ENCODE results near the gene PRAMEF14.
"Not testable (repeated sequence)": the region's sequence is repeated elsewhere in the genome, so short reads cannot be mapped to it uniquely, and the experiment has no call there.

The PRAMEF14 gene

DNA sequence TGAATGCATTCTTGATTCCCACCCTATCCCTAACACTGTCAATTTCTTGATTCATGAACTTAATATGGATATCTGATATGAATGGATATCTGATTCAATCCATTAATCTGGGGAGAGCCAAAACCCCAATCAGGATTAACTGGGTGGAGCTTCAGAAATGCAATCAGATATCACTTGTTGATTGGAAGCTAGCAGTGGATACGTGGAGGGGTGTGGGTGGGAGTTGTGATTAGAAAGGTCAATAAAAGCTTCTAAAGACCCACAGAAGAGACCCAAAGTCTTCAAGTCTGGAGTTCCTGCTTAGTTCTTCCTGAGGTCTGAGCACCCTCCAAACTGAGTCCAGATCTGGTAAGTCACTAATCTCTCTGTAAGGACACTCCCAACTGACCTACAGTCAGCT lies 43.7 kb downstream of the PRAMEF14 start, which contains the start of gene PRAMEF33:
Gene PRAMEF33 (plus strand): TSS at position 301 of the 400 bp plus-strand sequence. CDS start 2,416 bp downstream, outside the sequence.
- not testable (repeated sequence) for H3K9me3 ChIP-seq (ENCODE audit: insufficient read depth, low read length); H2AFZ ChIP-seq (ENCODE audit: low read depth, low read length); H4K20me1 ChIP-seq (ENCODE audit: insufficient read depth, low read length); H3K27ac ChIP-seq (ENCODE audit: low read length); H3K36me3 ChIP-seq (replicated peaks; ENCODE audit: low read depth, low read length); H3K4me2 ChIP-seq (ENCODE audit: low read length); H3K27me3 ChIP-seq (ENCODE audit: low read depth, low read length); H3K4me1 ChIP-seq (ENCODE audit: low read length); H3K79me2 ChIP-seq (ENCODE audit: low read length); H3K4me3 ChIP-seq (ENCODE audit: low read length); H3K9ac ChIP-seq (ENCODE audit: low read length)

DNA sequence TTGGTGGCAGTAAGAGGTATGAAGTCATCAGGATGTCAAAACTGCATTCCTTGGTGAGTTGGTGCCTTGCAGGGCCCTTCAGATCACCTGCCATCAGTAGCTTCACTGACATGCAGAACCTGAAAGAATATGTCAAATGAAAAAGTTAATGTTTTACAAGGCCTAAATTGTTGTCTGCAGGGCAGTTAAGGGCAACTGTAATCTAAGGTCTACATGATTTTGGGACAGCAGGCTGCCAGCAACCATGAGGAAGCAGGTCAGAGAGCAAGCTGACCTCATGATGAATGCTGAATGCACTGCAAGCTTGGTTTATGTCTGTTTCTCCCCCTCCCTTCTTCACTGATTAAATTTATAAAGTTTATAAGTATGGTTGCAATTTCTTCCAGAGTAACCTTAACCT lies 44.7 kb downstream of the PRAMEF14 start:
- not testable (repeated sequence) for H3K79me2 ChIP-seq (ENCODE audit: low read length); H3K27me3 ChIP-seq (ENCODE audit: low read depth, low read length); H3K4me2 ChIP-seq (ENCODE audit: low read length); H4K20me1 ChIP-seq (ENCODE audit: insufficient read depth, low read length); H3K4me3 ChIP-seq (ENCODE audit: low read length); H3K27ac ChIP-seq (ENCODE audit: low read length); H3K36me3 ChIP-seq (replicated peaks; ENCODE audit: low read depth, low read length); H3K4me1 ChIP-seq (ENCODE audit: low read length); H3K9me3 ChIP-seq (ENCODE audit: insufficient read depth, low read length); H3K9ac ChIP-seq (ENCODE audit: low read length); H2AFZ ChIP-seq (ENCODE audit: low read depth, low read length)

GRCh38 chr1:13298699-13299098 lies 48.2 kb downstream of the PRAMEF14 start:
- not testable (repeated sequence) for H4K20me1 ChIP-seq (ENCODE audit: insufficient read depth, low read length); H3K4me3 ChIP-seq (ENCODE audit: low read length); H3K36me3 ChIP-seq (replicated peaks; ENCODE audit: low read depth, low read length); H3K79me2 ChIP-seq (ENCODE audit: low read length); H3K27me3 ChIP-seq (ENCODE audit: low read depth, low read length); H3K9me3 ChIP-seq (ENCODE audit: insufficient read depth, low read length); H3K4me2 ChIP-seq (ENCODE audit: low read length); H2AFZ ChIP-seq (ENCODE audit: low read depth, low read length); H3K9ac ChIP-seq (ENCODE audit: low read length); H3K4me1 ChIP-seq (ENCODE audit: low read length); H3K27ac ChIP-seq (ENCODE audit: low read length)

DNA sequence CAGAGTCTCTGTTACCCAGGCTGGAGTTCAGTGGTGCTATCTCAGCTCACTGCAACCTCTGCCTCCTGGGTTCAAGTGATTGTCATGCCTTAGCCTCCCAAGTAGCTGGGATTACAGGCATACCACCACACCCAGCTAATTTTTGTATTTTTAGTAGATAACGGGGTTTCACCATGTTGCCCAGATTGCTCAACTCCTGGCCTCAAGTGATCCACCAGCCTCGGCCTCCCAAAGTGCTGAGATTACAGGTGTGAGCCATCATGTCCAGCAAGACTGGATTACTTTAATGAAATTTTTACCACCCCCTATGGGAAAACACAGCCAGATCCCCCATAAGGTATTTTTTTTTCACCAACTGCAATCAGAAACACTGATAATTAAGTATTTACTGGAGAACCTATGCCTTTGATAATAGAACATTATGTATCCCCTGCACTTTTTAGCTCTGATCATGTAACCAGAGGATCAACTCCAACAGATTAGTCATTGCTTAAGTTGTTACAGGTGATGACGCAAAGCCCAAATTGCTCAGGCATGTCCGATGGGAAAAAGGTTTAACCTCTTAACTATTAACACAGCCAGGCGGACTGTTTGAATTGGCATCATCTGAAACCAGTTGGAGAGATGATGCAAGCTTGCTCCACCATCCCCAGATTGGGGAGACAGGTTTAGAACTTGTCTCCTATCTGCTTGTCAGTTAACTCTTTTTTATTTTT lies 49.6 kb downstream of the PRAMEF14 start:
- not testable (repeated sequence) for H3K9me3 ChIP-seq (ENCODE audit: insufficient read depth, low read length); H3K27ac ChIP-seq (ENCODE audit: low read length); H4K20me1 ChIP-seq (ENCODE audit: insufficient read depth, low read length)

More for the DNA sequence above, 49.6 kb downstream of the PRAMEF14 start:
- not testable (repeated sequence) for H3K36me3 ChIP-seq (replicated peaks; ENCODE audit: low read depth, low read length); H2AFZ ChIP-seq (ENCODE audit: low read depth, low read length); H3K9ac ChIP-seq (ENCODE audit: low read length); H3K79me2 ChIP-seq (ENCODE audit: low read length); H3K4me3 ChIP-seq (ENCODE audit: low read length); H3K4me2 ChIP-seq (ENCODE audit: low read length); H3K27me3 ChIP-seq (ENCODE audit: low read depth, low read length); H3K4me1 ChIP-seq (ENCODE audit: low read length)
